Measurements from ENCODE around the gene MBNL2.
"Not testable (repeated sequence)": the region's sequence is repeated elsewhere in the genome, so short reads cannot be mapped to it uniquely, and the experiment has no call there.

MBNL2 gene

GRCh38 chr13:97221989-97222700 is at the start of gene MBNL2:
MBNL2 (plus strand) TSS chr13:97222333; CDS start chr13:97276236, 53,903 bp downstream.
- DNase-seq = peak; percentile 98

- no peak for DNase-seq
Observed at GRCh38 chr13:97174638-97175037, 47.5 kb upstream of the MBNL2 start.

- no peak for DNase-seq
Observed at GRCh38 chr13:97175041-97175440, 47.1 kb upstream of the MBNL2 start.

GRCh38 chr13:97179501-97179900 is 42.6 kb upstream of the MBNL2 start:
- no peak for DNase-seq

- DNase-seq = no peak
Observed at GRCh38 chr13:97182111-97182890, 39.8 kb upstream of the MBNL2 start.

GRCh38 chr13:97185291-97185690 is 36.8 kb upstream of the MBNL2 start:
- no peak for DNase-seq

GRCh38 chr13:97185751-97186150 is 36.4 kb upstream of the MBNL2 start:
- no peak for DNase-seq

- DNase-seq = no peak
Observed at GRCh38 chr13:97188207-97188606, 33.9 kb upstream of the MBNL2 start.

GRCh38 chr13:97189928-97190327 is 32.2 kb upstream of the MBNL2 start:
- peak; percentile 16 for DNase-seq

GRCh38 chr13:97191142-97191541 is 31.0 kb upstream of the MBNL2 start:
- no peak for DNase-seq

- peak; percentile 50 for DNase-seq
Observed at GRCh38 chr13:97191615-97192014, 30.5 kb upstream of the MBNL2 start.

GRCh38 chr13:97192166-97192565 is 30.0 kb upstream of the MBNL2 start:
- DNase-seq = peak; percentile 67

- DNase-seq = no peak
Observed at GRCh38 chr13:97193577-97193976, 28.6 kb upstream of the MBNL2 start.

- no peak for DNase-seq
Observed at GRCh38 chr13:97194479-97194878, 27.7 kb upstream of the MBNL2 start.

GRCh38 chr13:97196340-97196739 is 25.8 kb upstream of the MBNL2 start:
- DNase-seq = no peak

- DNase-seq = no peak
Observed at GRCh38 chr13:97198753-97199152, 23.4 kb upstream of the MBNL2 start.

GRCh38 chr13:97199451-97199850 is 22.7 kb upstream of the MBNL2 start:
- DNase-seq = no peak

- DNase-seq = no peak
Observed at GRCh38 chr13:97200081-97200942, 21.8 kb upstream of the MBNL2 start.

GRCh38 chr13:97202761-97203160 is 19.4 kb upstream of the MBNL2 start:
- DNase-seq = no peak

- no peak for DNase-seq
Observed at GRCh38 chr13:97205465-97205864, 16.7 kb upstream of the MBNL2 start.

- no peak for DNase-seq
Observed at GRCh38 chr13:97205982-97206381, 16.2 kb upstream of the MBNL2 start.

GRCh38 chr13:97207252-97207651 is 14.9 kb upstream of the MBNL2 start:
- not testable (repeated sequence) for DNase-seq

GRCh38 chr13:97211300-97211699 is 10.8 kb upstream of the MBNL2 start:
- no peak for DNase-seq
